Measurements from ENCODE around the gene TTC28.

DNA sequence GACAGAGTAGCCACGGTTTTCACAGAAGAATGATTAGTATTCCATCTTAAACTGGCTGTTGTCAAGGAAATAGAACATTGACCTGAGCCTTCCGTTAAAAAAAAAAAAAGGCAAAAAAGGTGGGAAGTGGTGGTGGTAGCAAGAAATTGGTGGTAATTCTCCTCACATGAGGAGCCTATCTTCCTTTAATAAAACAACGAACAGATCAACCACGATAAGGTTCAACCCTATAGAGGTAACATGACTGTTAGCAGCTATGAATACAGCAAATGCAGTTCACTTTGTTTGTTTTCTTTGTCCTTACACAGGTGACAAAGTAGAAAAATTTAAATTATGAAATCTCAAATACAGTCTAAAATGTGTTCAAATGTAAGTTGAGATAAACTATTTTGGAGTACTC, 181.6 kb downstream of the TTC28 start:
- TF ChIP-seq POLR2A (IDR thresholded peaks at IDR 0.05), result no peak
- TF ChIP-seq, protein P1, sequence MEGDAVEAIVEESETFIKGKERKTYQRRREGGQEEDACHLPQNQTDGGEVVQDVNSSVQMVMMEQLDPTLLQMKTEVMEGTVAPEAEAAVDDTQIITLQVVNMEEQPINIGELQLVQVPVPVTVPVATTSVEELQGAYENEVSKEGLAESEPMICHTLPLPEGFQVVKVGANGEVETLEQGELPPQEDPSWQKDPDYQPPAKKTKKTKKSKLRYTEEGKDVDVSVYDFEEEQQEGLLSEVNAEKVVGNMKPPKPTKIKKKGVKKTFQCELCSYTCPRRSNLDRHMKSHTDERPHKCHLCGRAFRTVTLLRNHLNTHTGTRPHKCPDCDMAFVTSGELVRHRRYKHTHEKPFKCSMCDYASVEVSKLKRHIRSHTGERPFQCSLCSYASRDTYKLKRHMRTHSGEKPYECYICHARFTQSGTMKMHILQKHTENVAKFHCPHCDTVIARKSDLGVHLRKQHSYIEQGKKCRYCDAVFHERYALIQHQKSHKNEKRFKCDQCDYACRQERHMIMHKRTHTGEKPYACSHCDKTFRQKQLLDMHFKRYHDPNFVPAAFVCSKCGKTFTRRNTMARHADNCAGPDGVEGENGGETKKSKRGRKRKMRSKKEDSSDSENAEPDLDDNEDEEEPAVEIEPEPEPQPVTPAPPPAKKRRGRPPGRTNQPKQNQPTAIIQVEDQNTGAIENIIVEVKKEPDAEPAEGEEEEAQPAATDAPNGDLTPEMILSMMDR (IDR thresholded peaks at IDR 0.05), result no peak
- no peak for TF ChIP-seq POLR2AphosphoS5 (IDR thresholded peaks at IDR 0.05)
